Activated CD8-positive, alpha-beta memory T cell treated with anti-CD3 and anti-CD28 coated beads for 36 hours (primary cell): ENCODE data around the gene RBM8A. TPM values are rescaled to one million over a fixed set of nuclear protein-coding genes. Genes with fewer than 3 reads are reported as not detected.
"Not testable (repeated sequence)": the region's sequence is repeated elsewhere in the genome, so short reads cannot be mapped to it uniquely, and the experiment has no call there.

Experiments
- CTCF ChIA-PET: fragments of 350-600 bp; sonication (Branson Sonifier 250); formaldehyde crosslinking; loops from one replicate; lab custom pipeline; 2021; ENCODE audit warnings: antibody characterized with exemption; lab: Charles Lee
- POLR2A ChIA-PET: fragments of 350-600 bp; sonication (Branson Sonifier 250); formaldehyde crosslinking; loops from one replicate; lab custom pipeline; 2021; ENCODE audit warnings: antibody characterized with exemption; lab: Charles Lee
- total RNA-seq, 2 experiments: library from RNA; stranded (reverse); gene quantifications; one replicate each; pipeline ENCODE4 v1.2.3, GENCODE V29; 2021

The RBM8A gene
- total RNA-seq, 2 experiments from 2014 or later, result 375 to 376 TPM

DNA sequence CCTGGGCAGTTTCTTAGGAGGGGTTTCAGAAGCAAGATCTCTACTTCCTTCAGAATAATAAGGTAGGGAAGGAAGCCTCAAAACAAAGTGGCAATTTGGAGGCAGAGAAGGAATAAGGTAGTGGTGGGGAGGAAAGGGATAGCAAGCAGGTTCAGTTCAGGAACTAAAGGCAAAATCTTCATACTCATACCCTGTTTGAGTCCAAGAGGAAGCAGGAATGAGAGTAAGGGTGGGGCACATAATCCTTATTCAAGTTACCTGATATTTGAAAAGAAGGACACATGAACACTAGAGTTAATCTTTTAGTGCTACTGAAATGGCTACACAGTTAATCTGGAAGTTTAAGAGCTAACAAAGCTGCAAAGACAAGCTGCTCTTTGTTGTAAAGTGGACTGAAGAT is 8.4 kb upstream of the RBM8A start:
- CTCF ChIA-PET, result interaction anchor here (1.1 kb wide), 1 partner anchor 8 kb away, joined by 3 read pairs; the partner anchor contains the start of gene RBM8A
- POLR2A ChIA-PET, result interaction anchor here (1.3 kb wide), 1 partner anchor 29 kb away, joined by 3 read pairs; the partner anchor contains the start of genes ANKRD34A and POLR3GL

DNA sequence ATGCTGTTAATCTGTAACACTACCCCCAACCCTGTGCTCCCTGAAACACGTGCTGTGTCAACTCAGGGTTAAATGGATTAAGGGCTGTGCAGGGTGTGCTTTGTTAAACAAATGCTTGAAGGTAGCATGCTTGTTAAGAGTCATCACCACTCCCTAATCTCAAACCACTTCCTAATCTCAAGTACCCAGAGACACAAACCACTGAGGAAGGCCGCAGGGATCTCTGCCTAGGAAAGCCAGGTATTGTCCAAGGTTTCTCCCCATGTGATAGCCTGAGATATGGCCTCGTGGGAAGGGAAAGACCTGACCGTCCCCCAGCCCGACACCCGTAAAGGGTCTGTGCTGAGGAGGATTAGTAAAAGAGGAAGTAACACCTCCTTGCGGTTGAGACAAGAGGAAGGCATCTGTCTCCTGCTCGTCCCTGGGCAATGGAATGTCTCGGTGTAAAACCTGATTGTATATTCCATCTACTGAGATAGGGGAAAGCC is 5.3 kb upstream of the RBM8A start:
- POLR2A ChIA-PET, result not testable (repeated sequence)
- CTCF ChIA-PET, result interaction anchor here (0.7 to 1.2 kb wide), 2 partner anchors 57 to 86 kb away, joined by 3 read pairs; no protein-coding TSS in a partner anchor

GRCh38 chr1:145927916-145928643 is 796 bp upstream of the RBM8A start:
- ChIA-PET POLR2A (interaction anchor here (0.8 to 2.9 kb wide), 11 partner anchors 10 to 124 kb away, joined by 3 to 34 read pairs (median 6); partner anchors contain the start of genes ANKRD34A, LIX1L, PEX11B and PIAS3), CTCF (interaction anchor here (0.9 to 2.2 kb wide), 9 partner anchors 8 to 105 kb away, joined by 3 to 10 read pairs (median 6); partner anchors contain the start of genes LIX1L, NUDT17 and POLR3GL)

GRCh38 chr1:145926686-145927062 is 610 bp downstream of the RBM8A start:
- CTCF ChIA-PET, result interaction anchor here (1.0 to 2.2 kb wide), 7 partner anchors 16 to 106 kb away, joined by 3 to 10 read pairs (median 6); partner anchors contain the start of genes LIX1L and NUDT17

GRCh38 chr1:145922266-145922665 is 5.0 kb downstream of the RBM8A start:
- POLR2A ChIA-PET, result no interaction called here

More at GRCh38 chr1:145926686-145927062, 610 bp downstream of the RBM8A start:
- POLR2A ChIA-PET, result interaction anchor here (0.8 to 2.9 kb wide), 10 partner anchors 9 to 592 kb away, joined by 3 to 34 read pairs (median 7); partner anchors contain the start of genes ANKRD34A, LIX1L, NUDT17 and PEX11B

GRCh38 chr1:145920297-145920696 is 7.0 kb downstream of the RBM8A start:
- POLR2A ChIA-PET, result interaction anchor here (0.6 kb wide), 1 partner anchor 151 kb away, joined by 3 read pairs; no protein-coding TSS in a partner anchor
- CTCF ChIA-PET, result interaction anchor here (0.7 kb wide), 1 partner anchor 48 kb away, joined by 3 read pairs; no protein-coding TSS in a partner anchor

More at GRCh38 chr1:145922266-145922665, 5.0 kb downstream of the RBM8A start:
- CTCF ChIA-PET, result interaction anchor here (1.3 kb wide), 1 partner anchor 8 kb away, joined by 3 read pairs; no protein-coding TSS in a partner anchor

DNA sequence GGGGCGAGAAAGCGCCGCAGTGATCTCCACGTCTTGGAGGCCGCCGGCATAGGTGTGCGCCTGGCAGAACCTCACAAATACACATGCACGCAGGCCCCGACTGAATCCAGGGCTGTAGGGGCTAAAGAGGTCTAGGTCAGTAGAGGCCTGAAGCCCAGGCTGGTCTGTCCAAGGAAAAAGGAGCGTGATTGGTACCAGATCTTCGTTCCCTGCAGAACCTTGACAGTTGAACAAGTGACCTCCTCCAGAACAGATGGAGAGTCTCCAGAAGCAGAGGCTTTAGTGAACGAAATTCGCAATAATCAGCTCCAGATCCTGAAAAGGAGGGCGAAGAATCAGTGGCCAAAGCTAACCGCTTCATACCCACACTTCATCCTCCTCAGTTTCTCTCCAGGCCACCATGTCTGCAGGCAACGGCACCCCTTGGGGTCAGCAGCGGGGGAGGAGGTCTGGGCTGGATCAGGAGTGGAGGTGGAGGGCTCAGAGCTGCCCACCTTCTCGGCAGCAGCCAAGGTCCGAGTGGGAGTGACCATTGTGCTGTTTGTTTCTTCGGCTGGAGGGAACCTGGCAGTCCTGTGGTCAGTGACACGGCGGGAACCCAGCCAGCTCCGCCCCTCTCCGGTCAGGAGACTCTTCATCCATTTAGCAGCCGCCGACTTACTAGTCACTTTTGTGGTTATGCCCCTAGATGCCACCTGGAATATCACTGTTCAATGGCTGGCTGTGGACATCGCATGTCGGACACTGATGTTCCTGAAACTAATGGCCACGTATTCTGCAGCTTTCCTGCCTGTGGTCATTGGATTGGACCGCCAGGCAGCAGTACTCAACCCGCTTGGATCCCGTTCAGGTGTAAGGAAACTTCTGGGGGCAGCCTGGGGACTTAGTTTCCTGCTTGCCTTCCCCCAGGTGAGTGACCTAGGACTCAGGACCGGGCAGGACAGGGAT is 8.0 kb downstream of the RBM8A start:
- CTCF ChIA-PET, result interaction anchor here (0.6 to 2.0 kb wide), 5 partner anchors 12 to 96 kb away, joined by 3 to 12 read pairs (median 4); partner anchors contain the start of gene NUDT17
- POLR2A ChIA-PET, result interaction anchor here (0.9 to 3.8 kb wide), 6 partner anchors 8 to 74 kb away, joined by 3 to 26 read pairs (median 5); partner anchors contain the start of genes ANKRD34A, LIX1L, NUDT17 and PIAS3

GRCh38 chr1:145918144-145918991 is 8.9 kb downstream of the RBM8A start, which contains the start of gene PEX11B:
TSS of gene PEX11B (minus strand) at chr1:145918717. CDS start at chr1:145918688, 29 bp downstream.
- CTCF ChIA-PET, result interaction anchor here (1.0 to 2.0 kb wide), 3 partner anchors 47 to 73 kb away, joined by 4 to 12 read pairs (median 4); partner anchors contain the start of gene NUDT17
- POLR2A ChIA-PET, result interaction anchor here (0.9 to 3.8 kb wide), 8 partner anchors 9 to 120 kb away, joined by 3 to 26 read pairs (median 5); partner anchors contain the start of genes ANKRD34A, LIX1L, NUDT17 and PIAS3

- CTCF ChIA-PET, result interaction anchor here (1.0 to 2.0 kb wide), 2 partner anchors 61 to 72 kb away, joined by 4 to 12 read pairs; partner anchors contain the start of gene NUDT17
- POLR2A ChIA-PET, result interaction anchor here (0.9 to 3.8 kb wide), 3 partner anchors 10 to 120 kb away, joined by 3 to 26 read pairs (median 7); partner anchors contain the start of gene RBM8A
Observed at GRCh38 chr1:145917595-145917994, 9.7 kb downstream of the RBM8A start.

GRCh38 chr1:145916745-145917144 is 10.5 kb downstream of the RBM8A start:
- ChIA-PET POLR2A (interaction anchor here (1.0 to 3.8 kb wide), 2 partner anchors 11 to 41 kb away, joined by 3 to 26 read pairs; partner anchors contain the start of genes LIX1L and RBM8A), CTCF (interaction anchor here (1.1 kb wide), 2 partner anchors 21 to 71 kb away, joined by 3 read pairs; partner anchors contain the start of gene NUDT17)

GRCh38 chr1:145912128-145912641 is 15.1 kb downstream of the RBM8A start:
- CTCF ChIA-PET, result interaction anchor here (5.0 kb wide), 1 partner anchor 66 kb away, joined by 26 read pairs; the partner anchor contains the start of gene NUDT17
- POLR2A ChIA-PET, result interaction anchor here (0.6 kb wide), 1 partner anchor 103 kb away, joined by 5 read pairs; no protein-coding TSS in a partner anchor

GRCh38 chr1:145908653-145909052 is 18.6 kb downstream of the RBM8A start:
- POLR2A ChIA-PET, result no interaction called here

GRCh38 chr1:145906954-145907753 is 20.1 kb downstream of the RBM8A start:
- CTCF ChIA-PET, result interaction anchor here (0.7 to 5.0 kb wide), 4 partner anchors 12 to 71 kb away, joined by 4 to 26 read pairs (median 8); partner anchors contain the start of gene NUDT17
- POLR2A ChIA-PET, result no interaction called here

More at GRCh38 chr1:145908653-145909052, 18.6 kb downstream of the RBM8A start:
- CTCF ChIA-PET, result interaction anchor here (3.7 to 5.0 kb wide), 2 partner anchors 17 to 63 kb away, joined by 13 to 26 read pairs; partner anchors contain the start of gene NUDT17

DNA sequence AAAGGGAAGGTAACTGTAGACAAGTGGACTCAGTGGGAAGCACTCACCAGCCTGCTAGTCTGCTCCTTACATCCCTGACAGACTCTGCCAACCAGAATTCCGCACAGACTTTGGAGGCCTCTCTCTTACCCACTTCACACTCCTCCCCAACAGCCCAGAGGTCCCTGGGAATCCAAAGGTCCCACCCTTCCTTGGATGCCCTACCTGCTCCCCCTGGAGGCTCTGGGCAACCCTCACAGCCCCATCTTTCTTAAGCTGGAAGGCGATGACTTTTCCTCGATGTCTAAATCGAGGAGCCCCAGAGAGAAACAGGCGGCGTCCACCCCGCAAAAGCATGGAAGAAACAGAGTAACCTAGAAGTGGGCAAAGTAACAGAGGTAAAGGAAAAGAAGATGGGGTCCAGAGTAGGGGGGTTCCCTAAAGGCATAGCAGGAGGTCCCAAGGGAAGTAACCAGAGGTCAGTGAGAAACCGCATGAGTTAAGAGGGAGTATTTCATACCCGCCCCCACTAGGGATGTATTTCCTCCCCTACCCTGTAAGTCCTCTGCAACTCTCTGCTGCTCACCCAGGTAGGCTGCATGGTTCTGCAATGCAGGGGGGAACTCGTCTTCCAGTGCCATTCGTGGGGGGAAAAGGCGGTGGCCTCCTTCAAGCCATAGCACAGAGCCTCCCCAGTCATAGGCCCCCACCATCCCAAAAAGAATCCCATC is 25.8 kb downstream of the RBM8A start:
- CTCF ChIA-PET, result interaction anchor here (1.0 to 1.3 kb wide), 2 partner anchors 10 to 12 kb away, joined by 3 to 4 read pairs; no protein-coding TSS in a partner anchor
- POLR2A ChIA-PET, result no interaction called here

GRCh38 chr1:145898756-145899155 is 28.5 kb downstream of the RBM8A start:
- ChIA-PET POLR2A (no interaction called here), CTCF (no interaction called here)
